NCI-H526 (cell line): ENCODE data around the gene CHAMP1.

ENCODE experiments used
- DNase-seq, 2 experiments: peaks; one replicate each; lab custom pipeline; 2025; lab: John Stamatoyannopoulos, UW

The CHAMP1 gene, protein sequence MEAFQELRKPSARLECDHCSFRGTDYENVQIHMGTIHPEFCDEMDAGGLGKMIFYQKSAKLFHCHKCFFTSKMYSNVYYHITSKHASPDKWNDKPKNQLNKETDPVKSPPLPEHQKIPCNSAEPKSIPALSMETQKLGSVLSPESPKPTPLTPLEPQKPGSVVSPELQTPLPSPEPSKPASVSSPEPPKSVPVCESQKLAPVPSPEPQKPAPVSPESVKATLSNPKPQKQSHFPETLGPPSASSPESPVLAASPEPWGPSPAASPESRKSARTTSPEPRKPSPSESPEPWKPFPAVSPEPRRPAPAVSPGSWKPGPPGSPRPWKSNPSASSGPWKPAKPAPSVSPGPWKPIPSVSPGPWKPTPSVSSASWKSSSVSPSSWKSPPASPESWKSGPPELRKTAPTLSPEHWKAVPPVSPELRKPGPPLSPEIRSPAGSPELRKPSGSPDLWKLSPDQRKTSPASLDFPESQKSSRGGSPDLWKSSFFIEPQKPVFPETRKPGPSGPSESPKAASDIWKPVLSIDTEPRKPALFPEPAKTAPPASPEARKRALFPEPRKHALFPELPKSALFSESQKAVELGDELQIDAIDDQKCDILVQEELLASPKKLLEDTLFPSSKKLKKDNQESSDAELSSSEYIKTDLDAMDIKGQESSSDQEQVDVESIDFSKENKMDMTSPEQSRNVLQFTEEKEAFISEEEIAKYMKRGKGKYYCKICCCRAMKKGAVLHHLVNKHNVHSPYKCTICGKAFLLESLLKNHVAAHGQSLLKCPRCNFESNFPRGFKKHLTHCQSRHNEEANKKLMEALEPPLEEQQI

DNA sequence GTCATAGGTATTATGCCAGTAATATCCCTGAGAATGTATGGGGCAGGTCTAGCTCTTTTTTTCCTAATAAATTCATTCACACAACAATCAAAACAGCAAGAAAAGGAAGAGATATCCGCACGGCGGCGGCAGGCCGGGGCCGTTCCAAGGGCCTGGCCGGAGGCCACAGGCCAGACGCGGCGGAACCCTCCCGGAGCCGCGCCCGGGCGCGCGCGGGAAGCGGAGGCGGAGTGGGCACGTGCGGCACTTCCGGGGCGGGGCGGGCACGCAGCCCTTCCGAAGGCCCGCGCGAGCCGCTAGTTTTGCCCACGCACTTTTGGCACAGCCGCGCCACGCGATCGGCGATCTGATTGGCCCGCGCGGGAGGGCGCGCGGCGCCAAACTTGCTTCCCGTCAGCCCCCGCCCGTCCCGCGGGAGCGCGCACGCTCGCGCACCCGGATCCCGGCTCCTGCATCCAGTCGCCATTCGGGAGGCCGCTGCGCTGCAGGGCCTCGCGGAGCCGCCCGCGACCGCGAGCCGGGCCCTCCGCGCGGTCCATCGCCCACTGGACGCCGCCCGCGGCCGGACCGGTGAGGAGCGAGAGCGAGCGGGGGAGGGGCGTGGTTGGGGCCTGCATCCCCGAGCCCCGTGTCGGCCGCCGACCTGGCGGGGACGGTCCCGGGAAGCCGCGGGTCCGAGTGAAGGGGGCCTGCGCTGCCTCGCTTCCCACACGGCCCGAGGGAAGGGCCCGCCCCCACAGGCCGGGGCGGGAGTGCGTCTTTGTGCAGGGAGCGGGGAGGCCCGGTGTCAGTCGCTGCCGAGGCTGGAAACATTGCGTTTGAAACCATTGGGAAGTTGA is at the start of gene CHAMP1:
CHAMP1 (plus strand) TSS at position 430 of the 839 bp plus-strand sequence. CDS start 9,340 bp downstream, outside the sequence.
- DNase-seq = peak; percentile 90 to 99

DNA sequence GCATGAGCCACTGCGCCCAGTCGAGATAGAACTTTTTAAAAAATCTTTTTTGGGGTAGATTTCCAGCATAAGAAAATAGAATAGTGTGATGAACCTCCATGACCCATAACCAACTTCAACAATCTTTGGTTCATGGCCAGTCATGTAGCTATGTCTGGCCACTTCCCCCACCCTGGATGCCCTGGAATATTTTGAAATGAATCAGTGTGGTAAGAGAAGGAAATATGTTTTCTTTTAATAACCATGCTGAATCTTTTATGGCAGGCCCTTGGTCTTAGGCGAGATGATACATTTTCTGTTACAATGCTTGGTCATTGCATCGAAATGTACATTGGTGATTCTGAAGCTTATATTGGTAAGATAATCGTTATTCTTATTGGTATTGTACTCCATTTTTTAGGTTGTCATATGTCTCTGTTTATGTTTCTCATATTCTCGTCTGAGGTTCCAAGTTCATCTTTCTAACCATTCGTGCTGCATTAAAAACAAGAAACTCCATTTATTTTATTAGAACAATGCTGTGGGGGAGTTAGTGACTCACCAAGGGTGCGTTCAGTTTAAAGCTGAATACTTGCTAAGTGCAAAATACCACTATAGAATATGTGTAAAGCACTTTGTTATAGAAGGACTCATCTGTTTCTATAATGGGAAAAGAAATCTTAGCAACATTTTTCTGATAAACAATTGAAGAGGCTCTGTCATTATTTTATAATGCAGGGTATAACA is 49.3 kb upstream of the CHAMP1 start:
- no peak for DNase-seq

DNA sequence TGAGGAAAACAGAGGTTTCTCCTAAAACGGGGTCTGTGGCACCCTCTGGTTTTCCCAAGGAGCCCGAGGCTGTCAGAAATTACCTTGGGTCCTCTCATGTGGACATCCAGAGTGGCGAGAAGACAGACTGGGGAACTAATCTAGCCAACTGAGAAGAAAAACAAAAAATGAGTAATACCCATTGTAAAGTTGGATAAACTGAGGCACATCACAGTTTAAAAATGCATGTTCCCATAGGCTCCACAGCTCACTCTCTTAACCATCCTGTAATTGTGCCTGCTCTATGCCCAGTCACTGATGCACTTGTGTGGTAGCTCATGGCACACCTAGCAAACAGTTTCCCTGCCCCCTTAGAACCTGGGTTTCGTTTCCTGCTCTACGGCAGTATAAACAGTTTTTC is 48.1 kb upstream of the CHAMP1 start:
- no peak for DNase-seq

DNA sequence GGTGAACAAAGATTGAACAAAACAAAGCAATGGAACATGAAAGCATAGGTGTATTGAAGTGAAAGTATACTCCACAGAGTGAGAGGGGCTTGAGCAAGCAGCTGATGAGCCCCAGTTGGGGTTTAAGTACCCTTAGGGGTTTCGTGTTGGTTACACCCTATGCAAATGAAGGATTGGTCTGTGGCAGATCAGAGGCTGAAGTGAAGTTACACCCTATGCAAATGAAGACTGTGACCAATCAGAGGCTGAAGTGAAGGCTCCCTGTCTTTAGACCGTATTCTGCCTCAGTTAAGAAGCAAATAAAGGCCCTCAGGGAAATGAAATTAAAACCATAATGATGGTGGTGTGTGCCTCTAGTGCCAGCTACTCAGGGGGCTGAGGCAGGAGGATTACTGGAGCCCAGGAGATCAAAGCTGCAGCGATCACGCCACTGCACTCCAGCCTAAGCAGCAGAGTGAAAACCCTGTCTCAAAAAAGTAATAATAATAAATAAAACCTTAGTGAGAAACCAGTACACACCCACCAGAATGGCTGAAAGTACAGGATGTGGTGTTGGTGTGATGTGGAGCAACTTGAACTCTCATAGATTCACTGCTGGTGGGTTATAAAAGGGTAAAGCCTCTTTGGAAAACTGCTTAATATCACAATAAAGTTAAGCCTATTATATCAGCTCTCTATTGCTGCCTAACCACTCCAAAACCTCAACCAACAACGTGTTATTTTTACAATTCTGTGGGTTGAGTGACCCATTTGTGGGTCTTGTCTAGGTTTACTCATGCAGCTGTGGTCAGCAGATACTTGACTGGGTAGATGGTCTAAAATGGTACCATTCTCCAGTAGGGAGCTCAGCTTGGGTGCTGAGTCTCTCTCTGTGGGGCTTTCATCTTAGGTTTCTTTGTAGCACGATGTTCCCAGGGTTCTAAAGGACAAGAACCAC is 45.7 kb upstream of the CHAMP1 start:
- DNase-seq = peak; percentile 62 to 69

DNA sequence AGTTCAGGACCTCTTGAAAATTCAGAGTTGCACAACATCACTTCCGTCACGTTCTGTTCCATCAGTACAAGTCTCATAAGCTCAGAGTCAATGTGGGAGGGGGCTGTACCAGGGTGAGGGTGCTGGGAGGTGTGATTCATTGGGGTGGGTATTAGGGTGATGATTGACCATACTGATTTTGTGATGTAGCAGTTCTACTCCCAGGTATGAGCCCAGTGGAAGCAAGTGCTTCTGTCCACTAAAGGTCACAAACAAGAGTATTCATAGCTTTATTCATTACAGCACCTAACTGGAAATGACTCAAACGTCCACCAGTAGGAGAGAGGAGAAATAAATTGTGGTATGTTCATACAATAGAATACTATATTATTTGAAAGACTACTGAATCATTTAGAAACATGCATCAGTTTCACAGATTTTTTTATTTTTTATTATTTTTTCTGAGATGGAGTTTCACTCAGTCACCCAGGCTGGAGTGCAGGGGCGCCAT is 45.0 kb upstream of the CHAMP1 start:
- no peak for DNase-seq

DNA sequence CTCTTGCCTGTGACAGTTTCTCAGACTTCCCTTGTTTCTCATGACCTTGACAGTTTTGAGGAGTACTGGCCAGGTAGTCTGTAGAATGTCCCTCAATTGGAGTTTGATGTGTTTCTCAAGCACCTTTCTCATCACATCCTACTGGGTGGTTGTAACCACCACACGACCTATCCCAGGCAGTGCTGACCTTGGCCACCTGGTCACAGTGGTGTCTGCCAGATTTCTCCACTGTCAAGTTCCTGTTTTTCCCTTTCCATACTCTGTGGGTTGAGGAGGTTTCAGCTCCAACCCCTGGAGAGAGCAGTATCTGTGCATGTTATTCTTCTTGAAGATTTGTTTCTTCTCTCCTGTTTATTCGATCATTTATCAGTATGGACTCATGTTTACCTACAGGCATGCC is 41.3 kb upstream of the CHAMP1 start:
- DNase-seq = no peak

DNA sequence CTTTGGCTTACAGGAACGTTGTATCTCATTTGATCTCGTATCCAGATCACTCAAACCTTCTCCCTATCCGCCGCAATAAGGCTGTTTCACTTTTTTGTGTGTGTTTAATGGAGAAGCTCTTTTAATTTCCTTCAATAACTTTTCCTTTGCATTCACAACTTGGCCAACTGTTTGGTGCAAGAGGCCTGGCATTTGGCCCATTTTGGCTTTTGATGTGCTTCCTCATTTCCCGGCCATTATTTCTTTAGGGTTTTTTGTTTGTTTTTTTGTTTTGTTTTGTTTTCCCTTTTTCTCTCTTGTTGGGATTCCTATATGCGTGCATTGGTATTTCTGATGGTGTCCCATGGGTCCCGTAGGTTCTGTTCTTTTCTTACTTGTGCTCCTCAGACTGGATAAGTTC is 39.0 kb upstream of the CHAMP1 start:
- DNase-seq = no peak

DNA sequence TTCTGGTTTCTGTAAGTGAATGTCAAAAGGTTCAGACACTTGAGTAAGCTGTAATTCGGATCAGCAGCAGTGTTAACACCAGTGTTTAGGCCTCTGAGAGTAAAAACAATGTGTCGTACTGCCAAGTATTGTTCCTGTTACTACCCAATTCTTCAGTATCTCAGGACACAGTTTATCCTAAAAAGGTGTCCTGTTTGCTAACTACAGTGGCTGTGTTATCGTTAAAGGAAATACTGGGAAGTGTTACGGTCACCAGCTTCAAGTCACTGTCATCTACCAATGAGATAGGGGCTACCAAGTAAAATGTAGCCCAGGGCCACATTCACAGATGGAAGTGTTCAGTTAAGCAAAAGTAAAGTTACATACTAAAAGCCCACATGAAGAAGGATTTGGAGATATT is 35.2 kb upstream of the CHAMP1 start:
- no peak for DNase-seq

DNA sequence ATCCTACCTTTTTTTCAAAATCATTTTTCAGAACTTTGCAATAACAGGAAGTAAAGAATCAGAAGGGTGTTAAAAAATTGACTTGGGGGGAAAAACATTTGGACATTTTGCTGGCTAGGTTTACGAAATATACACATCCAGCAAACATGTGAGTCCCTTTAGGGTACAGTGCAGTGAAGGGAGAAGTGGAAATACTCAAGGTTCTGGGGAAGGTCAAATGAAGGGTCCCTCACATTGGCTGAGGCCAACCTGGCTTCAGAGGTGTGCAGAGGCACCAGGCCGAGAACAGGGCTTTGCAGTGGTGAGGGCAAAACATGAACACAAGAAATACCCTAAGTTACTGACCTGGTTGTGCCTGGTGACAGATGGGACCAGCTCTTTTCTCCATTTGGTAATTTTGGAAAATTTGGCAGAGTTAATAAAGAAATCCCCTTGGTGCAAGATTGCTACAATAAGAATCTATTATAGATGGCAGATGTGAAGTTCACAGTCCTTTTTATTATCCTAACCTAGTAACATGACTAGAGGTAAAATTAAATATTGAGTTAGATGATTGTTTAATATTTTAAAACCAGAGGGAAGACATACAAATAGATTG is 34.4 kb upstream of the CHAMP1 start:
- DNase-seq = peak in 1 of 2 experiments; percentile 8

DNA sequence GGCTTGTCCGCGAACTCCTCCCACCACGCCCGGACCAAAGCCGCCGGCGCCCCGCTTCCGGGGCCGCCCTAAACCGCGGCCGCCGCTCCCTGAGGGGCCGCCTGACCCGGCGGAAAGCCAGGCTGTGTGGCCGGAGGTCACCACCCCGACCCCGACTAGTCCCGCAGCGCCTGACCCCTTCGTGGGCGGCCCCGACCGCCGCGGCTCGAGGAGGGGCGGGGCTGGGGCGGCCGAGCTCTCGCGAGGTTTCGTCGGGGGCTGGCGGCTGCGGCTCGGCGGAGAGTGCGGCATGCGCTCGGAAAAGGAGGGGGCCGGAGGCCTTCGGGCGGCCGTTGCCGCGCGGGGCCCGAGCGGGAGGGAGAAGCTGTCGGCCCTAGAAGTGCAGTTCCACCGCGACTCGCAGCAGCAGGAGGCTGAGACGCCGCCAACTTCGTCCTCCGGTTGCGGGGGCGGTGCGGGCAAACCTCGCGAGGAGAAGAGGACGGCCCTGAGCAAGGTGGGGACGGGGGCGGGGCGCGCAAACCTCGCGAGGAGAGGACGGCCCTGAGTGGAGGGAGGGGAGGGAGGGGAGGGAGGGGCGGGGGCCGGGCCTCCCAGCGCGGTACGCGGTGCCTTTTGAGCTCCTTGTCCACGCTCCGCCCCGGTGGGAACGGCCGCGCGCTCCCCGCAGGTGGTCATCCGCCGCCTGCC is 32.8 kb upstream of the CHAMP1 start, which contains the start of gene UPF3A:
UPF3A (plus strand) TSS at position 251 of the 690 bp plus-strand sequence; CDS start at position 290, 39 bp downstream.
- DNase-seq = peak; percentile 84 to 94

DNA sequence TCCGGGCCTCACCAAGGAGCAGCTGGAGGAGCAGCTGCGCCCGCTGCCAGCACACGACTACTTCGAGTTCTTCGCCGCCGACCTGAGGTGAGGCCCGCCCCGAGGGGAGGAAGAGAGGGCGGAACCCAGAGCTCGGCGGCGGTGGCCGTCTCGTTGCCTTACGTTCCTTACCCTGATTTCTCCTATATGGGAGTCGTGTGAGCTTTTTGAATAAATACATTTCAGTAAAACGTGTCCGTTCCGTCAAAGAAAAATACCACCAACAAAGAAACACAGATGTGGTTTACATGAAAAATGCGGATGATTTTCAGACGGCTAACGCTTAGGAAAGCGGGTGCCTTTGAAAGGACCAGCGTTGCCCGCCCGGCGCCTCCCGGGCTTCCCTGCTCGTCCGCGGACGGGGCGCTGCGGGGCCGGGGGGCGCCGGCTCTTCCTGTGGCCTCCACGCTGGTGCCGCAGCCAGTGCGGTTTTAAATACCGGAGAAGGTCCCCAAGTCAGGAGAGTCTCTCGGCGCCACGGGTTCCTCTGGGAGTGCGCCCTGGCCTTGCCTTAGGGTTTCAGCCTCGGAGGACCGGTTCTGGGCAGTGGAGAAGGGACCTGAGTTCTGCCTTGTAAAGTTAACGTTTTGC is 32.1 kb upstream of the CHAMP1 start:
- DNase-seq = peak; percentile 77 to 87

DNA sequence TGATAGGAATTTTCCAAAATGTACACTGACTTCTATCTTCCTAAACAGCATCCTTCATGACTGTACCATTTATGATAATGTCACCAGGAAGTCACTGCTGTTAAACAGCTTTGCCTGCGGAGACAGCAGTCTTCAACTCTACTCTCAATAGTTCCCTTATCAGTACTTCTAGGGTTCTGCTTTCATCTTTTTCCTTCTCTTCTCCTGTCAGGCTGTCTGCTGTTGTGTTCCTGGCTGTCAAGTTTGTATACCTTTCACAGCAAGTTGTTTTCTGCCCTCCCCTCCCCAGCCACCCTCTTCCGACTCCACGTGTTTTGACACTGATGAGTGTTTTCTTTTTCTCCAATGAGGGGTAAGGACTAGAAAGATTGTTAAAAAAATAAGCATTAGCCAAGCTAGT is 30.7 kb upstream of the CHAMP1 start:
- no peak for DNase-seq

DNA sequence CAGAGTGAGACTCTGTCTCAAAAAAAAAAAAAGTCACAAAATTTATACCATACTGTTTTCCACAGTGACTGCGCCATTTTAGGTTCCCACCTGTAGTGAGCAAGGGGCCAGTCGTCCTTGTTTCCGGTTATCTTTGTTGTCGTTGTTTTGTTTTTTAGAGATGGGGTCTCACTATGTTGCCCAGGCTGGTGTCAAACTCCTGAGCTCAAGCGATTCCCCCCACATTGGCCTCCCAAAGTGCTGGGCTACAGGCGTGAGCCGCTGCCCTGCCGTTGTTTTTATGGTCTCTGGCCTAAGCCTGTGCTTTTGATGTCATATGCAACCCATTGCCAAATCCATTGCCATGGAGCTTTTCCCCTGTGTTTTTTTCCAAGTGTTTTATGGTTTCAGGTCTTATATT is 29.6 kb upstream of the CHAMP1 start:
- DNase-seq = no peak

DNA sequence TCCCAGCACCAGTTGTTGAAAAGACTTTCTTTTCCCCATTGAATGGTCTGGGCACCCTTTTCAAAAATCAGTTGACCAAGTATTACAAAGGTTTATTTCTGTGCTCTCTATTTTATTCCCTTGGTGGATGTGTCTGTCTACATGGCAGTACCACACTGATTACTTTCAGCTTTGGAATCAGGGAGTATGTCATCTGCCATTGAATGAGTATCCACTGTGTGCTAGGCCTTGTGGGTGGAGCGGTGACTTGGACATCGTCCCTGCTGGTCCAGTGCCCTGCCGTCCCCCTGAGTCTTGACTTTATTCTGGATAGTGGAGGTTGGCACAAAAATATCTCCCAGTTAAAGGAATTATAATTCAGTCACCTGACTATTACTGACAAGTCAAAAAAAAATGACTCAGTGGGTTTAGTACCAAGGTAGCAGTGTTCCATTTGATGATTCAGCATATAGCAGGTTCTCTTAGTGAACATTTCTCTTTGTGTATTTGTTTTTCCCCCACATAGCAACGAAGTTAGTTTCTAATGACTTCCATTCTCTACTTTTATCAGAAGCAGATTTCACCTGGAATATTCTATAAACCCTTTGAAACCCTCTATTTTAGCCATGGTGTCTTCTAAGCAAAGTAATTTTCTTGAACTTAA is 29.0 kb upstream of the CHAMP1 start:
- DNase-seq = no peak

DNA sequence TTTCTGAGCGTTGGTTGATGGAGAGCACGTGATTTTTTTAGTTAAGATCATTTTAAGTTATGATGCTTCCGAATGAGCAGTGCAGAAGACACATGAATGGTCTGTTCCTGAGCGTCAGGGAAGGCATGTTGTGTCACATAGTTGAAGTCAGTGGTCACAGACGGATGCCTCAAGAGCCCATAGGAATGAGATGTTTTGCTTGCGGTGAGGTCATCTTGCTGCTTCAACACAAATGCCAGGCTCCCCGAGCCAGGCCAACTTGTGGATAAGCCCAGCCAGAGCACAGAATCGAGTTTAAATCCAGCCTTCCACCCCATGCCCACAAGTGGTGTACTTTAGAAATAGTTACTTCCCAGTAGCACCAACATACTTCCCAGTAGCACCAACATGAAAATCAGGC is 27.5 kb upstream of the CHAMP1 start:
- no peak for DNase-seq

DNA sequence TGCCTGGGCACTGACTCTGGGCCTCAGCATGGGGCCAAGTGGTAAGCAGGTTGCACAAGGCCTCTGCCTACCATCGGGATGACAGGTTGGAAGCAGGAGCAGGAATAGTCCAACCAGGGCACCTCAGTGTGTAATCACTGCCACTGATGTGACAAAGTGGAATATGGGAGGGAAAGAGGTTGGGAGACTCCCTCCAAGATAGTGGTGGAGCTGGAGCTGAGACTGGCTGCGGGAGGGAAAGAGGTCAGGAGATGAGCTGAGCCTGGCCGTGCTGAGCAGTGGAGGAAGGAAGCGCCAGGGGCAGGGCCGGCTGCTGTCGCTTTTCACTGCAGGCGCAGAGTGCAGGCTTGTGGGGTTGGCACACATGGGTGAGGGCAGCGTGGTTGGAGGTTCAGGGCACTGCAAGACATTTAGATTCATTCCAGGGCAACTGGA is 26.1 kb upstream of the CHAMP1 start:
- no peak for DNase-seq

DNA sequence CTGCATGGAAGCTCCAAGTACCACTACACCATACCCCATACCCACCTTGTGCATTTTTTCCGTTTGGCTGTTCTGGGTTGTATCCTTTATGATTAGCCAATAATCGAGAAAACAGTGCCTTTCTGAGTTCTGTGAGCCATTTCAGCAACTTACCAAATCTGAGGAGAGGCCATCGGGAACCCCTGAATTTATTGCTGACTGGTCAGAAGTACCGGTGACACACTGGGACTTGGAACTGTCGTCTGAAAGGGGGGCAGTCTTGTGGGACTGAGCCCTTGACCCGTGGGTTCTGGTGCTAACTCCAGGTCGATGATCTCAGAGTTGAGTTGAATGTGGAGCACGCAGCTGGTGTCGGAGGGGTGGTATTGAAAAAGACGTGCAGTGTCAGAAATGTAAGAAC is 17.9 kb upstream of the CHAMP1 start:
- no peak for DNase-seq

DNA sequence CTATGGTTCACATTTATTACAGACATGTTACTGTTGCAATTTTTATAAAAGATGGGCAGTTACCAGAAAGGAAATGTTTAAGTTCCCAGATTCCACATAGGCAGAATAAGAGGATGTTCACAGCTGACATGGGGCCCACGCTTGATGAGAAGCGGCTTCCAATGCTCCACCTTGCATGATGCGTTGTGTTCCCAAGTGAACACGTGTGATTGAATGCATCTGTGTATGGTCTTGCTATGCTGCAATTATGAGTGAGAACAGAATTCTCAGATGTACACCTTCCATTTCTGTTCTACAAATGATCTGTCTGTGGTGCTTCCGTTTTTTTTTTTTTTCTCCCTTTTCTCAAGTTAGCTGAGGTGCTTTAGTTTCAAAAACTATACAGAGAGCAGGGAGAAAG is 17.4 kb upstream of the CHAMP1 start:
- no peak for DNase-seq
